Measurements from ENCODE around the gene MTCL1.

Gene MTCL1

DNA sequence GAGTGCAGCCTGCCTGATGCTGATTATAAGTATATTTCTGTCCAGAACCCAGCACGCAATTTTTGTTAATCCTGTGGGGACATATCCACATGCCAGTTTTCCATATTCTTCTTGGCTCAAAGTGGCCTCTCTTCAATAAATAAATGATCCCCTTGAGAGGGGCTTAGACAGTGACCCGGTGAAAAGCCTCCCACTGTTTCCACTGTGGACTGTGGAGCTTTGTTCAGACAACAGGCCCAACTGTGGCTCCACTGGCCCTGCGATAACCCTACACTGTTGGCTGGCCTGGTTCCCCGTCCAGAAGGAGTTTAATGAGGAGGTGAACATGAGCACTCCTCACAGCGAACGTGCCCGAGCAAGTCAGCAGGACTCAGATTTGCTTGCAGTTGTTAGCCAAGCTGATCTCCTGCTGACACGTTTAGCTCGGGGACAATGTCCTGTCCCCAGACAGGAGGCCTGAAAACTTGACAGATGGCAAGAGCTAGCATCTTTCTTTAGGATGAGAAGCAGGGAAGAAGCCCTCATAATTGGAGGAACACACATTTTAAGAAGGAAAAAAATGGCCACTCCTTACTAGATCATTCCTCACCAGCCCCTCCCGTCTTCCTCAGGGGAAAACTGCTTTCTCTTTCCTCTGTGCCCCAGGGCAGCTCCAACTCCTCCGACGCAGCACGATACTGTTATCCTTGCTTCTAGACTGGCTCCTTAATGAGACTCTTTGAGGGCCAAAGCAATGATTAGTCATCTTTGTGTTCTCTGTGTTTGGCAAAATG, 20.0 kb upstream of the MTCL1 start:
- POLR2A ChIA-PET = interaction anchor here (1.2 kb wide), 1 partner anchor 24 kb away, joined by 3 read pairs; no protein-coding TSS in a partner anchor
- CTCF ChIA-PET = no interaction called here
- DNase-seq (ENCODE audit: extremely low spot score) = peak; percentile 15
- peak; percentile 25; the same call in 1 of the 2 replicates for TF ChIP-seq L3MBTL2 (conservative IDR thresholded peaks at IDR 0.05)
- TF ChIP-seq HDGF (IDR thresholded peaks at IDR 0.05; ENCODE audit: borderline replicate concordance) = no peak
- no peak for TF ChIP-seq SP1 (IDR thresholded peaks at IDR 0.05)

- POLR2A ChIA-PET = interaction anchor here (1.2 kb wide), 1 partner anchor 24 kb away, joined by 3 read pairs; no protein-coding TSS in a partner anchor
- TF ChIP-seq SUZ12 (IDR thresholded peaks at IDR 0.05) (no peak), ARNT (IDR thresholded peaks at IDR 0.05) (no peak), HDGF (IDR thresholded peaks at IDR 0.05; ENCODE audit: borderline replicate concordance) (no peak), SP1 (IDR thresholded peaks at IDR 0.05) (no peak), TARDBP (IDR thresholded peaks at IDR 0.05) (no peak), FOXA1 (IDR thresholded peaks at IDR 0.05) (no peak), ZNF384 (IDR thresholded peaks at IDR 0.05) (no peak), FOXK2 (IDR thresholded peaks at IDR 0.05) (no peak), ELF4 (IDR thresholded peaks at IDR 0.05) (no peak), LEF1 (IDR thresholded peaks at IDR 0.05; ENCODE audit: borderline replicate concordance) (no peak), CTBP1 (IDR thresholded peaks at IDR 0.05; ENCODE audit: borderline replicate concordance) (no peak), BHLHE40 (IDR thresholded peaks at IDR 0.05; ENCODE audit: borderline replicate concordance) (no peak)
Measured at GRCh38 chr18:8685914-8686216, 19.5 kb upstream of the MTCL1 start.

DNA sequence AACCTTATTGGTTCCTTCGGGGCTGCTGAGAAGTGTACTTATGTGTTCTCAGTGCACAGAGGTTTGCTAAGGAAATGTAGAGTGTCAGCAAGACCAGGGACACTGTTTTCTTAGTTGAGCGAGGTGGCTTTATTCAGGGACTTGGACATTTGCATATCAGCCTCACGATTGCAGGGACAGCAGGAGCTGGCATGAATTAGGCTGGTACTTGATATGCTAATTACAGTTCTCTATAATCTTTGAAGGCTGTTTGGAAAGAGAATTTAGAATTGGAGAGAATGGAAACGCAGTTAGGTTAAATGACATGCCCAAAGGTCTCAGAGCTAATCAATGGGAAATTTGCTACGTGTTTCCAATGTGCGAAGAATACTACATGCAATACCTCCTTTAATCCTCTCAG, 18.7 kb upstream of the MTCL1 start:
- no peak for TF ChIP-seq ARNT (IDR thresholded peaks at IDR 0.05)
- no peak for TF ChIP-seq ZNF384 (IDR thresholded peaks at IDR 0.05)
- no peak for TF ChIP-seq FOXK2 (IDR thresholded peaks at IDR 0.05)
- no peak for TF ChIP-seq NFRKB (IDR thresholded peaks at IDR 0.05)
- no peak for TF ChIP-seq SP1 (IDR thresholded peaks at IDR 0.05)
- no peak for TF ChIP-seq CTBP1 (IDR thresholded peaks at IDR 0.05; ENCODE audit: borderline replicate concordance)
- TF ChIP-seq L3MBTL2 (conservative IDR thresholded peaks at IDR 0.05) = no peak
- TF ChIP-seq, protein P1, sequence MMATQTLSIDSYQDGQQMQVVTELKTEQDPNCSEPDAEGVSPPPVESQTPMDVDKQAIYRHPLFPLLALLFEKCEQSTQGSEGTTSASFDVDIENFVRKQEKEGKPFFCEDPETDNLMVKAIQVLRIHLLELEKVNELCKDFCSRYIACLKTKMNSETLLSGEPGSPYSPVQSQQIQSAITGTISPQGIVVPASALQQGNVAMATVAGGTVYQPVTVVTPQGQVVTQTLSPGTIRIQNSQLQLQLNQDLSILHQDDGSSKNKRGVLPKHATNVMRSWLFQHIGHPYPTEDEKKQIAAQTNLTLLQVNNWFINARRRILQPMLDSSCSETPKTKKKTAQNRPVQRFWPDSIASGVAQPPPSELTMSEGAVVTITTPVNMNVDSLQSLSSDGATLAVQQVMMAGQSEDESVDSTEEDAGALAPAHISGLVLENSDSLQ (IDR thresholded peaks at IDR 0.05) = no peak
- TF ChIP-seq SUZ12 (IDR thresholded peaks at IDR 0.05) = no peak
- no peak for TF ChIP-seq BHLHE40 (IDR thresholded peaks at IDR 0.05; ENCODE audit: borderline replicate concordance)
- no peak for TF ChIP-seq HDGF (IDR thresholded peaks at IDR 0.05; ENCODE audit: borderline replicate concordance)
- no peak for TF ChIP-seq FOXM1 (IDR thresholded peaks at IDR 0.05; ENCODE audit: borderline replicate concordance)
- TF ChIP-seq TARDBP (IDR thresholded peaks at IDR 0.05) = no peak
- TF ChIP-seq LEF1 (IDR thresholded peaks at IDR 0.05; ENCODE audit: borderline replicate concordance) = no peak
- no peak for TF ChIP-seq ELF4 (IDR thresholded peaks at IDR 0.05)
- TF ChIP-seq FOXA1 (IDR thresholded peaks at IDR 0.05) = no peak
- POLR2A ChIA-PET = no interaction called here
- CTCF ChIA-PET = interaction anchor here (1.0 kb wide), 1 partner anchor 10 kb away, joined by 4 read pairs; no protein-coding TSS in a partner anchor
- DNase-seq (ENCODE audit: extremely low spot score) = no peak

More at GRCh38 chr18:8685914-8686216, 19.5 kb upstream of the MTCL1 start:
- CTCF ChIA-PET = no interaction called here
- no peak for DNase-seq (ENCODE audit: extremely low spot score)

GRCh38 chr18:8688216-8688800, 17.0 kb upstream of the MTCL1 start:
- POLR2A ChIA-PET = no interaction called here
- CTCF ChIA-PET = no interaction called here
- no peak for TF ChIP-seq ARNT (IDR thresholded peaks at IDR 0.05)
- no peak for DNase-seq (ENCODE audit: extremely low spot score)

DNA sequence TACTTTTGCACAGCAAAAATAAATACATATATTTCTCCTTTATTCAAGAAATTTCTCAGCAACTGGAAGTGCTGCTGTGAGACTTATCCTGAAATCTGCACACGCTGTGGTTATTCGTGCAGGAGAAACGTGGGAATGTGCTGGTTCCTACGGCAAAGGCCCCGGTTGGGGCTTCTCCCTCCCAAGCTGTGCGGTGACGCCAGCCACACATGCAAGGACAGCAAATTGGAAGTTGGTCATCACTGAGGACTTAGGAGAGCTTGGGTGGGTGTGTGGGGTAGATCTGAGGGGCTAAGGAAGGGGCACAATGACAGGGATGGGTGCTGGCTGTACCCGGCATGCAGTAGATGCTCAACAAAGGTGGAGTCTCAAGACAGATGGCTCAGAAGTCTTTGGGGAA, 16.5 kb upstream of the MTCL1 start:
- ChIA-PET POLR2A (no interaction called here), CTCF (no interaction called here)
- TF ChIP-seq ARNT (IDR thresholded peaks at IDR 0.05) (no peak), ELF4 (IDR thresholded peaks at IDR 0.05) (no peak), FOXK2 (IDR thresholded peaks at IDR 0.05) (no peak)
- TF ChIP-seq, protein P1 (IDR thresholded peaks at IDR 0.05) = no peak
- DNase-seq (ENCODE audit: extremely low spot score) = no peak

DNA sequence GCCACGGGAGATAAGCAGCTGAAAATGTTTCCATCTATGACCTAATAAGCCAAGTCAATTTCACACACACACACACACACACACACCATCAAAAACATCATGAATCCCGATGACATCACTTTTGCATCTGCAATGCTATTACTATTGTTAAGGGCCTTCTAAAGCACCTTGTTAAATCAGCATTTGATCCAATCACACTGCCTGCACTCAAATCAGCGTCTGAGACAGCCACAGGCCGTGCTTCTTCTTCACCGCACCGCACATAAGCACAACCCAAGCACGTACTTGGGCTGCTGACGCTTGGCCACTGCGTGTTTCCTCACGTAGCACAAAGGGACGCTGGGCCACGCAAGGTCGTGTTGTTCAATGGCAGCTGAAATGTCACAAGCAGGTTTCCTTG, 15.8 kb upstream of the MTCL1 start:
- ChIA-PET CTCF (no interaction called here), POLR2A (interaction anchor here (0.7 kb wide), 1 partner anchor 18 kb away, joined by 3 read pairs; no protein-coding TSS in a partner anchor)
- TF ChIP-seq, protein P1 (IDR thresholded peaks at IDR 0.05) = no peak
- TF ChIP-seq ZNF384 (IDR thresholded peaks at IDR 0.05) (no peak), L3MBTL2 (conservative IDR thresholded peaks at IDR 0.05) (no peak), CTBP1 (IDR thresholded peaks at IDR 0.05; ENCODE audit: borderline replicate concordance) (no peak), FOXK2 (IDR thresholded peaks at IDR 0.05) (no peak), NFRKB (IDR thresholded peaks at IDR 0.05) (no peak), LEF1 (IDR thresholded peaks at IDR 0.05; ENCODE audit: borderline replicate concordance) (no peak), SUZ12 (IDR thresholded peaks at IDR 0.05) (no peak), ELF4 (IDR thresholded peaks at IDR 0.05) (no peak), TARDBP (IDR thresholded peaks at IDR 0.05) (no peak)

GRCh38 chr18:8694891-8695290, 10.5 kb upstream of the MTCL1 start:
- TF ChIP-seq SUZ12 (IDR thresholded peaks at IDR 0.05) (no peak), FOXM1 (IDR thresholded peaks at IDR 0.05; ENCODE audit: borderline replicate concordance) (no peak), ELF4 (IDR thresholded peaks at IDR 0.05) (no peak), NFRKB (IDR thresholded peaks at IDR 0.05) (no peak), SP1 (IDR thresholded peaks at IDR 0.05) (no peak), ARNT (IDR thresholded peaks at IDR 0.05) (no peak), ZNF384 (IDR thresholded peaks at IDR 0.05) (no peak), BHLHE40 (IDR thresholded peaks at IDR 0.05; ENCODE audit: borderline replicate concordance) (no peak), FOXK2 (IDR thresholded peaks at IDR 0.05) (no peak), L3MBTL2 (conservative IDR thresholded peaks at IDR 0.05) (no peak), HDGF (IDR thresholded peaks at IDR 0.05; ENCODE audit: borderline replicate concordance) (no peak), FOXA1 (IDR thresholded peaks at IDR 0.05) (no peak), CTBP1 (IDR thresholded peaks at IDR 0.05; ENCODE audit: borderline replicate concordance) (no peak), LEF1 (IDR thresholded peaks at IDR 0.05; ENCODE audit: borderline replicate concordance) (no peak), TARDBP (IDR thresholded peaks at IDR 0.05) (no peak)
- TF ChIP-seq, protein P1 (IDR thresholded peaks at IDR 0.05) = no peak
- ChIA-PET CTCF (no interaction called here), POLR2A (no interaction called here)
- DNase-seq (ENCODE audit: extremely low spot score) = no peak

More for the DNA sequence above, 15.8 kb upstream of the MTCL1 start:
- DNase-seq (ENCODE audit: extremely low spot score) = no peak
